ENCODE data around the gene DAAM2. TPM values are rescaled to one million over a fixed set of nuclear protein-coding genes. Genes with fewer than 3 reads are reported as not detected.

DAAM2 gene
- polyA plus RNA-seq, 3 donors, result not detected

DNA sequence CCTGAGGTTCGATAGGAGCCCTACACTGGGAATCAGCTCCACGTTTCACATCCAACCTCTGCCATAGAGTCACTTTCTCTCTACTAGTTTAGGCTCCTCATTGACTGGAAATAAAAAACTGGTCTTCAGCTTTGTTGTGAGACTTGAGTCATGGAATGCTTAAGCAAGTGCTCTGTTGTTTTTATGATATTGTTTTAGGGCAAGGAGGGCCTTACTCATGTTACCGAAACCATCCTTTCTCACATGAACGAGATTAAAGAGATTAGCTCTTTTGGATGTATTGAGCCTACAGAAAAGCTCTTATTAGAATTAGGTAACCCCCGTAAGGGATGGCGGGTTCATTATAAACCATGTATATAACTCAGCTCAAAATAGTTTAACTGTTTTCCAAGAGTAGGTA is 149.0 kb downstream of the DAAM2 start:
- no peaks in the 10 kb centered on the region for H3K36me3 Mint-ChIP-seq
- Histone ChIP-seq H3K4me2 (replicated peaks; ENCODE audit: extremely low read depth, low read length, poor library complexity, severe bottlenecking) (no peak overlapping the region), H3K27me3 (ENCODE audit: control insufficient read depth in 2 of 2, insufficient read depth in 2 of 2, low read length in 2 of 2) (peaks cover 0 to 4% of the 10 kb centered on the region in 2 donors), H4K20me1 (ENCODE audit: insufficient read depth, low read length) (no peaks in the 10 kb centered on the region), H3K9me3 (replicated peaks in 1 of 2; ENCODE audit: control insufficient read depth in 1 of 2, insufficient read depth in 1 of 2, low read length in 2 of 2) (no peaks in the 10 kb centered on the region), H3K79me2 (ENCODE audit: insufficient read depth, low read length) (no peaks in the 10 kb centered on the region), H3K36me3 (replicated peaks in 1 of 2; ENCODE audit: control insufficient read depth in 1 of 2, insufficient read depth in 2 of 2, low read length in 2 of 2) (no peaks in the 10 kb centered on the region), H3K9ac (ENCODE audit: insufficient read depth, low read length, poor library complexity, severe bottlenecking) (no peak overlapping the region), H3K4me1 (ENCODE audit: control insufficient read depth in 1 of 2, insufficient read depth in 2 of 2, low read length in 2 of 2) (no peaks in the 10 kb centered on the region), H2AFZ (ENCODE audit: insufficient read depth, low read depth, low read length, poor library complexity, severe bottlenecking) (no peak overlapping the region), H3K27ac (ENCODE audit: low read depth in 1 of 2, low read length in 2 of 2) (no peak overlapping the region), H3K4me3 (replicated peaks in 1 of 3; ENCODE audit: low read depth in 2 of 3, low read length in 3 of 3) (no peak overlapping the region)
- no peak overlapping the region for H3K27ac Mint-ChIP-seq
- no peak overlapping the region for H3K4me3 Mint-ChIP-seq
- WGBS (ENCODE audit: insufficient coverage), result no CpG with 5 or more reads among the region's 6 CpGs
- peaks cover 0 to 6% (median 0%) of the 10 kb centered on the region in 7 donors for H3K9me3 Mint-ChIP-seq
- no peak for TF ChIP-seq CTCF (IDR thresholded peaks at IDR 0.05)
- peaks cover 7 to 13% (median 8%) of the 10 kb centered on the region in 3 donors for H3K27me3 Mint-ChIP-seq (ENCODE audit: low read depth in 3 of 3)
- intact Hi-C loops (cut with micrococcal nuclease), result no loop called here
- no peaks in the 10 kb centered on the region for H3K4me1 Mint-ChIP-seq
- DNase-seq, result no peak

DNA sequence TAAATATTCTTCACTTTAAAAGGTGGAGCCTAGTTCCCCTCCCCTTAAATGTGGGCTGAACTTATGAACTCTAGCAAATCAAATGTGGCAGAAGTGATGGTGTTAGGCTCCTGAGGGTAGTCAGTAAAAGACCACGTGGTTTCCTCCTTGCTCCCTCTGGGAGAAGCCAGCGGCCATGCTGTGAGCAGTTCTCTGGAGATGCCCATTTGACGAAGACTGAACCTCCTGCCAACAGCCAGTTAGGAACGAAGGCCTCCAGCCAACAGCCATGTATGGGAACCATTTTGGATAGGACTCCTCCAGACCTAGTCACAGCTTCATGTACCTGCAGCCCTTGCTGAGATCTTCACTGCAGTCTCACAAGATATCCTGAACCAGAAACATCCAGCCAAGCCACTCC is 149.6 kb downstream of the DAAM2 start:
- 85% methylated on average over 4 of the region's 4 CpGs for WGBS (ENCODE audit: insufficient coverage)
- intact Hi-C loops (cut with micrococcal nuclease), result no loop called here

More for the DNA sequence above, 149.6 kb downstream of the DAAM2 start:
- Mint-ChIP-seq H3K4me3 (no peak overlapping the region), H3K36me3 (no peaks in the 10 kb centered on the region), H3K4me1 (no peaks in the 10 kb centered on the region), H3K27me3 (ENCODE audit: low read depth in 3 of 3) (peaks cover 6 to 13% (median 8%) of the 10 kb centered on the region in 3 donors), H3K27ac (no peak overlapping the region), H3K9me3 (peaks cover 0 to 6% (median 0%) of the 10 kb centered on the region in 7 donors)
- Histone ChIP-seq H3K36me3 (replicated peaks in 1 of 2; ENCODE audit: control insufficient read depth in 1 of 2, insufficient read depth in 2 of 2, low read length in 2 of 2) (no peaks in the 10 kb centered on the region), H3K4me3 (replicated peaks in 1 of 3; ENCODE audit: low read depth in 2 of 3, low read length in 3 of 3) (no peak overlapping the region), H3K27ac (ENCODE audit: low read depth in 1 of 2, low read length in 2 of 2) (no peak overlapping the region), H3K4me1 (ENCODE audit: control insufficient read depth in 1 of 2, insufficient read depth in 2 of 2, low read length in 2 of 2) (no peaks in the 10 kb centered on the region), H3K4me2 (replicated peaks; ENCODE audit: extremely low read depth, low read length, poor library complexity, severe bottlenecking) (no peak overlapping the region), H2AFZ (ENCODE audit: insufficient read depth, low read depth, low read length, poor library complexity, severe bottlenecking) (no peak overlapping the region), H3K27me3 (ENCODE audit: control insufficient read depth in 2 of 2, insufficient read depth in 2 of 2, low read length in 2 of 2) (no peaks in the 10 kb centered on the region), H3K9me3 (replicated peaks in 1 of 2; ENCODE audit: control insufficient read depth in 1 of 2, insufficient read depth in 1 of 2, low read length in 2 of 2) (no peaks in the 10 kb centered on the region), H3K9ac (ENCODE audit: insufficient read depth, low read length, poor library complexity, severe bottlenecking) (no peak overlapping the region), H4K20me1 (ENCODE audit: insufficient read depth, low read length) (no peaks in the 10 kb centered on the region), H3K79me2 (ENCODE audit: insufficient read depth, low read length) (no peaks in the 10 kb centered on the region)
- no peak for TF ChIP-seq CTCF (IDR thresholded peaks at IDR 0.05)
- no peak for DNase-seq

All from CD14-positive monocyte (primary cell).